HG02981 (cell line): ENCODE data around the gene PRSS33.

Experiments
- ATAC-seq: cut with Tn5 transposase; IDR thresholded peaks from one replicate; pipeline ENCODE4 v1.9.1; 2021; ENCODE audit warnings: mild to moderate bottlenecking, moderate library complexity; ENCODE audit not compliant: unreplicated experiment

The PRSS33 gene

GRCh38 chr16:2765462-2766404 is 21.6 kb downstream of the PRSS33 start:
- ATAC-seq: no peak

GRCh38 chr16:2764718-2765117 is 22.6 kb downstream of the PRSS33 start:
- no peak for ATAC-seq

GRCh38 chr16:2763173-2763572 is 24.2 kb downstream of the PRSS33 start:
- no peak for ATAC-seq

DNA sequence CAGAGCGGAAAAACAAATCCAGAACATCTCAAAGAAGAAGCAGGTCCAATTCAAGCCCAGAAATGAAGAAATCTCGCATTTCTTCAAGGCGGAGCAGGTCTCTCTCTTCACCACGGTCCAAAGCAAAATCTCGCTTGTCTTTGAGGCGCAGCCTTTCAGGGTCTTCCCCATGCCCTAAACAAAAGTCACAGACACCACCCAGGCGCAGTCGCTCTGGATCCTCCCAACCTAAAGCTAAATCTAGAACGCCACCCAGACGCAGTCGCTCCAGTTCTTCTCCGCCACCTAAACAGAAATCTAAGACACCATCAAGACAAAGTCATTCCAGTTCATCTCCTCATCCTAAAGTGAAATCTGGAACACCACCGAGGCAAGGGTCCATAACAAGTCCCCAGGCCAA is 24.6 kb downstream of the PRSS33 start:
- no peak for ATAC-seq

DNA sequence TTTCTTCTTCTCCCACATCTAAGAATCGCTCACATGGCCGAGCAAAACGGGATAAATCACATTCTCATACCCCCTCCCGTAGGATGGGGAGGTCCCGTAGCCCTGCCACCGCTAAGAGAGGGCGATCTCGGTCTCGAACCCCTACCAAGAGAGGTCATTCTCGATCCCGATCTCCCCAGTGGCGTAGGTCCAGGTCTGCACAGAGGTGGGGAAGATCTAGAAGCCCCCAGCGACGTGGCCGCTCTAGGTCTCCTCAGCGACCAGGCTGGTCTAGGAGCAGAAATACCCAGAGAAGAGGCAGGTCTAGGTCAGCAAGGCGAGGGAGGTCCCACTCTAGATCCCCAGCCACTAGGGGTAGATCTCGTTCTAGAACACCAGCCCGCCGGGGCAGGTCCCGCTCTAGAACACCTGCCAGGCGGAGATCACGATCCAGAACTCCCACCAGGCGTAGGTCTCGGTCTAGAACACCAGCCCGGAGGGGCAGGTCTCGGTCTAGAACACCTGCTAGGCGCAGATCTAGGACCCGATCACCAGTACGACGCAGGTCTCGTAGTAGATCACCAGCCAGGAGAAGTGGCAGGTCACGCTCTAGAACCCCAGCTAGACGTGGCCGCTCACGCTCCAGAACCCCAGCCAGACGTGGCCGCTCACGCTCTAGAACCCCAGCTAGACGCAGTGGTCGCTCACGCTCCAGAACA is 25.3 kb downstream of the PRSS33 start:
- ATAC-seq: no peak

DNA sequence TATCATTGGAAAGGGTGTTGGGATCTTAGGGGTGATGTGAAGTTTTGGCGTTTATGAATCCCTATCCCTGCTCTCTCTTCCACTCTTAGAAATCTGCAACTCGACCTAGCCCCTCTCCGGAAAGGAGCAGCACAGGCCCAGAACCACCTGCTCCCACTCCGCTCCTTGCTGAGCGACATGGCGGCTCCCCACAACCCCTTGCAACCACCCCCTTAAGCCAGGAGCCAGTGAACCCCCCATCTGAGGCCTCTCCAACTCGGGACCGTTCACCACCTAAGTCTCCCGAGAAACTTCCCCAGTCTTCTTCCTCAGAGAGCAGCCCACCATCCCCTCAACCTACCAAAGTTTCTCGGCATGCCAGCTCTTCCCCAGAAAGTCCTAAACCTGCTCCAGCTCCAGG is 25.9 kb downstream of the PRSS33 start:
- ATAC-seq: no peak

DNA sequence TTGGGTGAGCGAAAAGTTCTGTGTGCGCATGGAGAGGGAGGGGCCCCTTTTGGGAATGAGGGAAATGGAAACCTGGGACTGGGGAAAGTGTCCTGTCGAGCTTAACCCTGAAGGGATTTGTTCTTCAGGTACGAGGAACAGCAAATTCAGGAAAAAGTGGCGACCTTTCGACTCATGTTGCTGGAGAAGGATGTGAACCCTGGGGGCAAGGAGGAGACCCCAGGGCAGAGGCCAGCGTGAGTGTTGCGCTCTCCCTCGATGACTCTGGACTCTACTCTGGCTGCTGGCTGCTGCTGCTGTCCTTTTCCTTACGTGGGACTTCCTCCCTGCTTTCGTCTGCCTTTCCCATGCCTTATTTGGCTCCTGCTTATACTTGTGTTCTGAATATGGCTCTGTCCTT is 30.0 kb downstream of the PRSS33 start:
- no peak for ATAC-seq

DNA sequence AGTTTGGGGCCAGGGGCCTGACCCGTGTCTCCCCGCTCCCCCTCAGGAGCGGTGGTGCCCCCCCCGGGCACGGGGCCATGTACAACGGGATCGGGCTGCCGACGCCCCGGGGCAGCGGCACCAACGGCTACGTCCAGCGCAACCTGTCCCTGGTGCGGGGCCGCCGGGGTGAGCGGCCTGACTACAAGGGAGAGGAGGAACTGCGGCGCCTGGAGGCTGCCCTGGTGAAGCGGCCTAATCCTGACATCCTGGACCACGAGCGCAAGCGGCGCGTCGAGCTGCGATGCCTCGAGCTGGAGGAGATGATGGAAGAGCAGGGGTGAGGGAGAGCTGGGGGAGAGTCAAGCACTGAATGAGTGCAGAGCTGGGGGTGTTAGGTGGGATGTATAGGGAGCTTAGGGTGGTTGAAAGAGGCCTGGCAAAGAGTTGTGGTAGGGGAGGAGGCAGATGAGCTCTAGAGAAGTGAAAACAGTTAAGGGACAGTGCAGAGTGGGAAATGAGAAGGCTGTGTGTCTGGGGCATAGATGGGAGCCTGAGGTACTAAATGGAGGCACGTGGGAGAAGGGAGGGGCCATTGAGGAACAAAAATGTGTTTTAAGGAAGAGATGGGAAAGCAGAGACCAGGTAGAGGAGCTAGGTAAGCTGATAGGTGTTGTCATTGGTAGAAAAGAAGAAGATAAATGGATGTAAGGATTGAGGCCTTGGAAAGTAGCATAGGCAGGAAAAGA is 30.9 kb downstream of the PRSS33 start:
- ATAC-seq: no peak

DNA sequence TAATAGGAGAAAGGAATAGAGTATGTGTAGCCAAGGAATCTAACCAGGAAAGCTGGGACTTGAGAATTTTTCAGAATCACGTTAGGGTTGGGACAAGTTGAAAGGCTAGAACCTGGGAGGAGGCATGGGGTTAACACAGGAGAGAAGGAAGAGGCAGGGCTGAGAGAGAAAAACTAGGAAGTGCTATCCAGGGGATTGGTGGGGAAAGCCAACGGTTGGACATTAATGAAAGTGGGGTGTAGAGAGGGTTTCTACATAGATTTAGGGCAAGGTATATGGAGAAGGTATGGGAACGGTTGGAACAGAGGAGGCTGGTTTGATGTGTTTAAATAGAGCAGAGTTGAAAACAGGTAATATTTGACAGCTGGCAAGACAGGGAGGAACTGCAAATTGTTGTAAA is 32.2 kb downstream of the PRSS33 start:
- ATAC-seq: no peak

DNA sequence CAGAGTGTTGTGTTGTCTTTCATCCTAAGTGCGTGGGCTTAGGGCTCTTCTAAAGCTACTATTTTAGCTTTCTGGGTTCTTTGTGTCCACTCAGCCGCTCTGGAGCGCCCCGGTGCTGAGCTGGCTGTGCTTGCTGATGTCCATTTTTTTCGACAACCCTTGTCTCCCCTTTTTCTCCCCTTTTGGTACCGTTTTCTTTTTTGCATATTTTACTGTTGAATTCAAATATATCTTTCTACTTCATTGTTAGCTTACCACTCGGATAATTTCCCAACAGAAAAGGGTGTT is 33.7 kb downstream of the PRSS33 start:
- ATAC-seq: no peak

GRCh38 chr16:2752850-2753732 is 34.3 kb downstream of the PRSS33 start:
- ATAC-seq: peak; percentile 35

DNA sequence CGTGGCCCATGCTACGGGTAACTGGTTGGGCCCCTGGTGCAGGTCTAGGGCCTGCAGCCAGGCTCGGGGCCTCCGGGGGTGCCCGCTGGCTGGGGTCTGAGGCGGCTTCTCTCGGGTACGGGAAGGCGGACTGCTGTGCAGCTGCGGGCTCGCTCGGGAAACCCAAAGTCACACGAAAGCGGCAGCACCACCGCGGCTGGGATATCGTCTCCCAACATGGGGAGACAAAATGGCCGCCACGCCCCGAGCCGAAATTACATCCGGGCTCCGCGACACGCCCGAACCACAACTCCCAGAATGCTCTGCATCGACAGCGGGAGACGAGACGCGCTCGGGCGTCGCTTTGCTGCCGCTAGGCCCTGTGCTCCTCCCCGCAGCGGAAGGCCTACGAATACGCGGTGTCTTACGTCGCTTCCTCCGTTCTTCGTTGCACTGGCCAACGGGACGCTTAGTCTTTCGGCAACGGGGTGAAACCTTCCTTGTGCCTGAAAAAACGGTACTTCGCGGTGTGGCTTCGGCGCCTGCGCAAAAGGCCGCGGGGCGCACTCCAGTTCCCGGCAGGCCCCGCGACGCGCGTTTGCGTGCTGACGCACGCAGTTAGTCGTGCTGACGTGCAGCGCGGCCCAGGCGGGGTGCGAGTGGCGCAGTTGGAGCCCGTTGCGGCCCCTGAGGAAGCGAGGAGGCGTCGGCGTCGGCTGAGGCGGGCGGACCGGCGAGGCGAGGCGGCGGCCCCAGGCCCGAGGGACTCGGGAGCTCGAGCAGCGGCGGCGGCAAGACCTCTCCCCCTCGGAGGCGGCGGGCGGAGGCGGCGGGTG is 35.1 kb downstream of the PRSS33 start, which contains the start of gene SRRM2:
Gene SRRM2, plus strand, starts transcription at position 604 of the 815 bp plus-strand sequence. CDS start 3,727 bp downstream, outside the sequence.
- ATAC-seq: peak; percentile 78

DNA sequence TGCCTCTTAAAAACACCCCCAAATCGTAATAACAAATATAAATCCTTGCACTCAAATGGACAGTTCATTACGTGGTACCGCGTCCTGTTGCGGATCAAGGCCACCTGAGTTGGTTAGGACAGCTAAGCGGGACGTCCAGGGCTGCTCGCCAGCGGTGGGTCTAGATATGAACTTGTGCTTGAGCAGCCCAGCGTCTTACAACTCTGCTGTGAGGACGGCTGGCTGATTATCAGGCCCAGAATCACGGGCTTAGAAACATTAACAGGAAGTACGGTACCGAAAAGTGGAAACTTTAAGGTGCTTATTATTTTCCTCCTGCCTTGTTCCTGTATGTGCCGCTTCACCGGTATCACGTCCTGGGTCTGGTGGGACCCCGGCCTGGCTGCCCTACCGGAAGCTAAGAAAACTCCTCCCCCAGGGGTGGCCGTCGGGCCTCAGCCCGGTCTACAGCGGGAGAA is 35.8 kb downstream of the PRSS33 start:
- ATAC-seq: no peak

- no peak for ATAC-seq
Measured at GRCh38 chr16:2749936-2750335, 37.4 kb downstream of the PRSS33 start.

DNA sequence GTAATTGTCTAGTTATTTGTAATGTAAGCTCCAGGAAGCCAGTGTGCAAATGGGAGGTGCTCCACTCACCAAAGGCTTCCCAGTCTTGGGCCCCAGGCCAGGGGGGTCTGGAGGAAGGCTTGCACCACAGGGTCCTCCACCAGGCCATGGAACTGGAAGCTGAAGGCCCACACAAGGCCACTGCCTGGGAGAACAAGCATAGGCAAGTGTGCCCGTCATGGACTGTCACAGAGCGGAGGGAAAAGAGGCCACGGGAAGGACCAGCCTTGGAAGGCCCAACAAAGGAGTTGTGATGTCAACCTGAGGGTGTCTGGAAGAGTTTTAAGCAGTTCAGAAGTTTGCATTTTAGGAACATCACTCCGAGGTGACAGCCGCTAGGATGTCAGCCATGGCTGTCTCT is 37.9 kb downstream of the PRSS33 start:
- no peak for ATAC-seq

DNA sequence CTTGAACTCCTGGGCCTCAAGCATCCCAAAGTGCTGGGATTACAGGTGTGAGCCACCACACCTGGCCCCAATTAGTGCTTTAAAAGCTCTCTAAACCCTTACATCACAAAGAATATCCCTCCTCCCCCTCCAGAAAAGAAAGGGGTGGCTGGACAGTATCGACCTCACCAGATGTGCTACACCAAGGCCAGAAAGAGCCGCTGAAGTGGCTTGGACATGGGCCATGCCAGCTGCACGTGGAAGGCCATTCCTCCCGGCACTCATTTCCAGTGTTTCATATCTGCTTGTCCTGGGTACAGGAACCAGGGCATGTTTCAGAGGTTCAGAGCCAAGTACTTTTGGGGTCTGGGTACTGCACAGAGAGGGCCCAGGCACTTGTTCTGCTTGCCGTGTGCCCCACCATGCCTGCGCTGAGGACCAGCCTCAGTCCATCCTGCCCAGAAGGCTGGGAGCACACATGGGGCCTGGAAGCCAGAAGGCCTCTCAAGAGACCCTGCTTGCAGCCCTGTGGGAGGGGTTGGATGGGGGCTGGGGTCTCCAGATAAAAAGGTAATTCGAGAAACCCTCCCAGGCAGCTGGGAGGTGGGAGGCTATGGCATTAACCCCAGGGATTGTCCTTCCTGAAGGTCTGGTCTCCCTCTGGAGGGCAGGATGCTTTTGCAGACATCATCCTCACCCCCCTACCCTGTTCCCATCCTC is 38.5 kb downstream of the PRSS33 start:
- no peak for ATAC-seq

DNA sequence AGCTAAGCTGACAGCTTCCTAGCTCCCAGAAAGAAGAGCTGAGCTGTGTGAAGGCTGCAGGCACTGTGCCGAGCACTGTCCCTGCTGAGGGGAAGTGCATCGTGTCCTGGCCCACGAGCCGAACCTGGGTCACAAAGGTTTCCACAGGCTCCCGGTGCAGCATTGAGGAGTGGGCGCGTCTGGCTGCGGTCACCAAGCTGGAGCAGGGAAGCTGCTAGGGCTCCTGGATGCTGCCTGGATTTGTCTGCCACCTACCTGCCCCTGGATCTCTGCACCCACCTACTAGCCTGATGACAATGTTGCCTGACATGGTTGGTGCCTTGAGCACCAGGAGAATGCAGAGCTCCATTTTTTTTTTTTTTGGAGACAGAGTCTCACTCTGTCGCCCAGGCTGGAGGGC is 41.4 kb downstream of the PRSS33 start:
- ATAC-seq: no peak

DNA sequence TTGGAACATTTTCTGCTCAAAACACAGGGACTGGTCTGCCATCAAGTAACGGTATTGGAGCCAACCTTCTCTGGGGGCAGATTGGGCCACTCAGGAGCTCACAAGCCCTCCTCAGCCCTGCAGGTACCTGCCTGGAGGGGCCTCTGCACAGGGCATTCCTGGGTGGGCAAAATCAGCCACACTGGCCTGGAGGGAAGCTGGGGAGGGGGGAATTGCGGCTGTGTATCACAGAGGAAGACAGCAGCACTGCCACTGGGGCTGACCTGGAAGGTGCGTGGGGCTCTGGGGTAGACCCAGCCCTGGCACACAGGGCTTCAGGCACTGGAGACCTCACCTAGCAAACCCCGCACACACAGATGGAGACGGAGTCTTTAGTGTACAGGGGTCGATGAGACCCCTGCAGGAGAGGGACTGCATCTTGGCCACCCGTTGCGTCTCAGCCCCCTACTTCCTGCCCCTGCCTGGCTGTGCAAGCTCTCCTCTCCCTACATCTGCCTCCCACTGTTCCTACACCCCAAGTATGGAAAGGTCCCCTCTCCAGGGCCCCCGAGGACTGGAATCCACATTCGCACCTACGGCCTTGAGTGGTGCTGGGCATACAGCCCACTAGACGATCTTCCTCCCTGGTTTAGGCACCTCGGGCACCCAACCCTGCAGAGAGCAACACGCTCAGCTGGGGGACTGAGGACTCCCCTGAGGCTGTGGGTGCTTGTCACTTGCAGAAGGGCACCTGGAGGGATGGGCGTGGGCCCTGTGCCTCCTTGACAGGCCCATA is 42.1 kb downstream of the PRSS33 start:
- no peak for ATAC-seq
